WTC11 (cell line): ENCODE measurements around the gene HOXB3. TPM values are rescaled to one million over a fixed set of nuclear protein-coding genes. Genes with fewer than 3 reads are reported as not detected.
A peak's percentile ranks its signal among the peaks of the same experiment; 100 is the strongest.

Source experiments
- ATAC-seq: fragments of 200-7000 bp; cut with Tn5 transposase; 2 replicates; pipeline ENCODE4 v1.10.0; 2021; ENCODE audit warnings: mild to moderate bottlenecking, moderate library complexity
- CTCF ChIA-PET: fragments of 300-600 bp; sonication (Branson Sonifier 250); formaldehyde crosslinking; loops from one replicate; lab custom pipeline; 2021; ENCODE audit warnings: antibody characterized with exemption; lab: Charles Lee
- POLR2A ChIA-PET: fragments of 350-600 bp; sonication (Branson Sonifier 250); formaldehyde crosslinking; loops from one replicate; lab custom pipeline; 2021; ENCODE audit warnings: antibody characterized with exemption; lab: Charles Lee
- DNase-seq: peaks from one replicate; pipeline ENCODE4 v3.0.0; 2021; ENCODE audit warnings: low spot score
- H3K27ac Mint-ChIP-seq: 2 replicates; pipeline ENCODE4 v1.8.0; 2021; ENCODE audit warnings: mixed read lengths
- H3K27me3 Mint-ChIP-seq: 2 replicates; pipeline ENCODE4 v1.8.0; 2021; ENCODE audit warnings: low read depth, mild to moderate bottlenecking, moderate library complexity, mixed read lengths
- H3K36me3 Mint-ChIP-seq: 2 replicates; pipeline ENCODE4 v1.8.0; 2021; ENCODE audit warnings: mixed read lengths
- H3K4me1 Mint-ChIP-seq: 2 replicates; pipeline ENCODE4 v1.8.0; 2022; ENCODE audit warnings: mixed read lengths
- H3K4me3 Mint-ChIP-seq: 2 replicates; pipeline ENCODE4 v1.8.0; 2021; ENCODE audit warnings: mild to moderate bottlenecking, moderate library complexity, mixed read lengths
- H3K9me3 Mint-ChIP-seq: 2 replicates; pipeline ENCODE4 v1.8.0; 2021; ENCODE audit warnings: mixed read lengths
- E2F1 ChIP-seq: sonication (generic); formaldehyde crosslinking; IDR thresholded peaks from 2 replicates; pipeline ENCODE4 v1.8.0; 2022; ENCODE audit warnings: mild to moderate bottlenecking, missing genetic modification reagents
- FOXJ3 ChIP-seq: sonication (generic); formaldehyde crosslinking; IDR thresholded peaks from 2 replicates; pipeline ENCODE4 v1.9.0; 2021; ENCODE audit warnings: missing genetic modification reagents, mild to moderate bottlenecking, borderline replicate concordance
- GRHL2 ChIP-seq: fragments of 250-450 bp; sonication (Bioruptor Pico); IDR thresholded peaks from 2 replicates; pipeline ENCODE4 v1.8.0; 2022; ENCODE audit warnings: mild to moderate bottlenecking, moderate library complexity; ENCODE audit not compliant: insufficient replicate concordance, severe bottlenecking
- JUN ChIP-seq: sonication (generic); formaldehyde crosslinking; IDR thresholded peaks from 2 replicates; pipeline ENCODE4 v1.8.0; 2023; ENCODE audit warnings: mild to moderate bottlenecking, missing genetic modification reagents
- MAX ChIP-seq: sonication (generic); formaldehyde crosslinking; IDR thresholded peaks from 2 replicates; pipeline ENCODE4 v1.8.0; 2022; ENCODE audit warnings: mild to moderate bottlenecking, missing genetic modification reagents
- NR2C2 ChIP-seq: sonication (generic); formaldehyde crosslinking; IDR thresholded peaks from 2 replicates; pipeline ENCODE4 v1.8.0; 2022; ENCODE audit warnings: mild to moderate bottlenecking, missing genetic modification reagents
- SP1 ChIP-seq: sonication (generic); formaldehyde crosslinking; conservative IDR thresholded peaks from 2 replicates; pipeline ENCODE4 v1.8.1; 2022; ENCODE audit warnings: missing genetic modification reagents
- ZNF281 ChIP-seq: sonication (generic); formaldehyde crosslinking; IDR thresholded peaks from 2 replicates; pipeline ENCODE4 v1.8.0; 2023; ENCODE audit warnings: mild to moderate bottlenecking, missing genetic modification reagents
- total RNA-seq: library from RNA; stranded (reverse); gene quantifications from 3 replicates; pipeline ENCODE4 v1.2.3, GENCODE V29; 2021
- TF ChIP-seq, protein P1 (sequence below): sonication (generic); formaldehyde crosslinking; IDR thresholded peaks from 2 replicates; pipeline ENCODE4 v1.8.1; 2023; ENCODE audit warnings: mild to moderate bottlenecking, missing genetic modification reagents, moderate library complexity
- TF ChIP-seq, protein P2 (sequence below): sonication (generic); formaldehyde crosslinking; IDR thresholded peaks from 2 replicates; pipeline ENCODE4 v1.8.0; 2022; ENCODE audit warnings: mild to moderate bottlenecking, missing genetic modification reagents
- TF ChIP-seq, protein P3 (sequence below): sonication (generic); formaldehyde crosslinking; IDR thresholded peaks from 2 replicates; pipeline ENCODE4 v1.8.1; 2023; ENCODE audit warnings: mild to moderate bottlenecking, missing genetic modification reagents, moderate library complexity
- TF ChIP-seq, protein P4 (sequence below): sonication (generic); formaldehyde crosslinking; IDR thresholded peaks from 2 replicates; pipeline ENCODE4 v1.8.0; 2023; ENCODE audit warnings: missing genetic modification reagents

The HOXB3 gene
- total RNA-seq, 1 experiment from 2014 or later: 0.09 TPM

GRCh38 chr17:48552466-48553189 is 37.4 kb downstream of the HOXB3 start:
- TF ChIP-seq MAX (CRISPR knock-in tag): no peak
- TF ChIP-seq, protein P1, sequence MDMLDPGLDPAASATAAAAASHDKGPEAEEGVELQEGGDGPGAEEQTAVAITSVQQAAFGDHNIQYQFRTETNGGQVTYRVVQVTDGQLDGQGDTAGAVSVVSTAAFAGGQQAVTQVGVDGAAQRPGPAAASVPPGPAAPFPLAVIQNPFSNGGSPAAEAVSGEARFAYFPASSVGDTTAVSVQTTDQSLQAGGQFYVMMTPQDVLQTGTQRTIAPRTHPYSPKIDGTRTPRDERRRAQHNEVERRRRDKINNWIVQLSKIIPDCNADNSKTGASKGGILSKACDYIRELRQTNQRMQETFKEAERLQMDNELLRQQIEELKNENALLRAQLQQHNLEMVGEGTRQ (CRISPR knock-in tag): peak; percentile 59; the same call in 1 of the 2 replicates
- Mint-ChIP-seq H3K9me3 (no peaks in the 10 kb centered on the region), H3K36me3 (no peaks in the 10 kb centered on the region), H3K27me3 (peaks cover 100% of the 10 kb centered on the region; the same call in 1 of the 2 replicates), H3K4me3 (no peak overlapping the region), H3K27ac (no peak overlapping the region), H3K4me1 (peaks cover 47% of the 10 kb centered on the region)
- CTCF ChIA-PET: interaction anchor here (0.6 to 2.7 kb wide), 4 partner anchors 24 to 84 kb away, joined by 5 to 11 read pairs (median 8); partner anchors contain the start of gene HOXB5
- DNase-seq (no peak), ATAC-seq (0 out of 2 replicates have a peak, but pooled peaks have one; percentile 8)
- POLR2A ChIA-PET: interaction anchor here (0.6 to 0.9 kb wide), 2 partner anchors 26 to 33 kb away, joined by 3 read pairs; no protein-coding TSS in a partner anchor

GRCh38 chr17:48551596-48552465 is 38.2 kb downstream of the HOXB3 start:
- CTCF ChIA-PET: interaction anchor here (0.6 to 2.7 kb wide), 4 partner anchors 25 to 85 kb away, joined by 5 to 11 read pairs (median 8); partner anchors contain the start of gene HOXB5
- POLR2A ChIA-PET: interaction anchor here (0.6 to 0.9 kb wide), 2 partner anchors 25 to 33 kb away, joined by 3 read pairs; no protein-coding TSS in a partner anchor
- DNase-seq: no peak
- peak overlapping the region; percentile 39 for H3K4me3 Mint-ChIP-seq
- no peak overlapping the region for H3K27ac Mint-ChIP-seq
- peaks cover 53% of the 10 kb centered on the region for H3K4me1 Mint-ChIP-seq
- H3K9me3 Mint-ChIP-seq: no peaks in the 10 kb centered on the region
- peaks cover 100% of the 10 kb centered on the region; the same call in 1 of the 2 replicates for H3K27me3 Mint-ChIP-seq
- TF ChIP-seq ZNF281 (CRISPR knock-in tag) (no peak), FOXJ3 (CRISPR knock-in tag) (no peak), NR2C2 (CRISPR knock-in tag) (no peak), JUN (CRISPR knock-in tag) (no peak), GRHL2 (no peak), SP1 (CRISPR knock-in tag) (no peak), E2F1 (CRISPR knock-in tag) (no peak)
- TF ChIP-seq, protein P2, sequence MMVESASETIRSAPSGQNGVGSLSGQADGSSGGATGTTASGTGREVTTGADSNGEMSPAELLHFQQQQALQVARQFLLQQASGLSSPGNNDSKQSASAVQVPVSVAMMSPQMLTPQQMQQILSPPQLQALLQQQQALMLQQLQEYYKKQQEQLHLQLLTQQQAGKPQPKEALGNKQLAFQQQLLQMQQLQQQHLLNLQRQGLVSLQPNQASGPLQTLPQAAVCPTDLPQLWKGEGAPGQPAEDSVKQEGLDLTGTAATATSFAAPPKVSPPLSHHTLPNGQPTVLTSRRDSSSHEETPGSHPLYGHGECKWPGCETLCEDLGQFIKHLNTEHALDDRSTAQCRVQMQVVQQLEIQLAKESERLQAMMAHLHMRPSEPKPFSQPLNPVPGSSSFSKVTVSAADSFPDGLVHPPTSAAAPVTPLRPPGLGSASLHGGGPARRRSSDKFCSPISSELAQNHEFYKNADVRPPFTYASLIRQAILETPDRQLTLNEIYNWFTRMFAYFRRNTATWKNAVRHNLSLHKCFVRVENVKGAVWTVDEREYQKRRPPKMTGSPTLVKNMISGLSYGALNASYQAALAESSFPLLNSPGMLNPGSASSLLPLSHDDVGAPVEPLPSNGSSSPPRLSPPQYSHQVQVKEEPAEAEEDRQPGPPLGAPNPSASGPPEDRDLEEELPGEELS (CRISPR knock-in tag): no peak
- TF ChIP-seq, protein P3, sequence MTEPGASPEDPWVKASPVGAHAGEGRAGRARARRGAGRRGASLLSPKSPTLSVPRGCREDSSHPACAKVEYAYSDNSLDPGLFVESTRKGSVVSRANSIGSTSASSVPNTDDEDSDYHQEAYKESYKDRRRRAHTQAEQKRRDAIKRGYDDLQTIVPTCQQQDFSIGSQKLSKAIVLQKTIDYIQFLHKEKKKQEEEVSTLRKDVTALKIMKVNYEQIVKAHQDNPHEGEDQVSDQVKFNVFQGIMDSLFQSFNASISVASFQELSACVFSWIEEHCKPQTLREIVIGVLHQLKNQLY: no peak
- TF ChIP-seq, protein P4, sequence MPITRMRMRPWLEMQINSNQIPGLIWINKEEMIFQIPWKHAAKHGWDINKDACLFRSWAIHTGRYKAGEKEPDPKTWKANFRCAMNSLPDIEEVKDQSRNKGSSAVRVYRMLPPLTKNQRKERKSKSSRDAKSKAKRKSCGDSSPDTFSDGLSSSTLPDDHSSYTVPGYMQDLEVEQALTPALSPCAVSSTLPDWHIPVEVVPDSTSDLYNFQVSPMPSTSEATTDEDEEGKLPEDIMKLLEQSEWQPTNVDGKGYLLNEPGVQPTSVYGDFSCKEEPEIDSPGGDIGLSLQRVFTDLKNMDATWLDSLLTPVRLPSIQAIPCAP (CRISPR knock-in tag): no peak
- ATAC-seq: peak; percentile 4; the same call in 1 of the 2 replicates
- no peaks in the 10 kb centered on the region for H3K36me3 Mint-ChIP-seq
